Measurements from ENCODE around the gene ZNF532. TPM values are rescaled to one million over a fixed set of nuclear protein-coding genes. Genes with fewer than 3 reads are reported as not detected.
"Not testable (repeated sequence)": the region's sequence is repeated elsewhere in the genome, so short reads cannot be mapped to it uniquely, and the experiment has no call there.

ZNF532 gene
- total RNA-seq, 1 experiment from 2014 or later = 13.5 TPM

DNA sequence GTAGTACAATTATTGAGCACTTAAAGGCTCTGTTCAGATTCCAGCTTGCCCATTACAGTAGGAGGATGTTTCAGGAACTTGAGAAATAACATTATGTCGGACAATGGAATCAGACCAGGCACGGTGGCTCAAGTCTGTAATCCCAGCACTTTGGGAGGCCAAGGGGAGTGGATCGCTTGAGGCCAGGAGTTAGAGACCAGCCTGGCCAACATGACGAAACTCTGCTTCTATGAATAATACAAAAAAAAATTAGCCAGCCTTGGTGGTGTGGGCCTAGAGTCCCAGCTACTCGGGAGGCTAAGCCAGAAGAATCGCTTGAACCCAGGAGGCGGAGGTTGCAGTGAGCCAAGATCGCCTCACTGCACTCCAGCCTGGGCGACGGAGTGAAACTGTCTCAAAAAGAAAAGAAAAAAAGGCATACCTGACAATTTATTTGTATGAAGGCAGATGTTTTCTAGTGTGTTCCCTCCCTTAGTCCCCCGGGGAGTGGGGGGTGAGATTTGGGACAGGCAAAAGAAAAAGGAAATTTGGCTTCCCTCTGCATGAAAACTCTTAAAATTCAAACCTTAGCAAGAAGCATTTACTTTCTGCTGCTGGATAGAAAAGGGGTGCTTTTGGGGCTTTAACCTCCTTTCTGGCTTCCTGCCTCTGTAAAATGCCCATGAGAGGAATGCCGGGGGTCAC lies 13.7 kb upstream of the ZNF532 start:
- no peak for DNase-seq (ENCODE audit: low spot score)

DNA sequence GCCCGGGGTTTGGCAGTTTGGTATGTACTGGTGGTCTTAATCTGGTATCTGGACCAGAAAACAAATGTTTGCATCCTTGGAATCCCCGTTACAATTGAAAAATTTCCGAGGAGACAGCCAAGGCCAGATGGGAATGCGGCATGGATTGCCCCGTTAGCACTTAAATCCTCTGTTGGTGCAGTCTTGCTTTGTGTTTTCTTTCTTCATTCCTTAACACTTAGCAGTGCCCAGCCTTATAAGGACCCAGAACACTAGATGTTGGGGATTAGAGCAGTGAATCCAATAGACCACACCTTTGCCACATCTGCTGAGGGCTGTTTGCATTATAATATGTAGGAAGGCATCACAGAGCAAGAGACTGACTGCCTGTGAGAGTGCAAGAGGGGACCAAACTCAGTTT lies 12.8 kb upstream of the ZNF532 start:
- no peak for DNase-seq (ENCODE audit: low spot score)

DNA sequence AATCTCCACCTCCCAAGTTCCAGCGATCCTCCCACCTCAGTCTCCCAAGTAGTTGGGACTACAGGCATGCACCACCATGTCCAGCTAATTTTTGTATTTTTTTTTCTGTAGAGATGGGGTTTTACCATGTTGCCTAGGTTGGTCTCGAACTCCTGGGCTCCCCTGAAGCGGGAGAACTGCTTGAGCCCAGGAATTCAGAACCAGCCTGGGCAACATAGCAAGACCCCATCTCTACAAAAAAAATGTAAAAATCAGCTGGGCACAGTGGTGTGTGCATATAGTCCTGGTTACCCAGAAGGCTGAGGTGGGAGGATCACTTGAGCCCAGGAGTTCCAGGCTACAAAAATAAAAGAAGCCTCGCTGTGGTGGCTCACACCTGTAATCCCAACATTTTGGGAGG lies 12.0 kb upstream of the ZNF532 start:
- DNase-seq (ENCODE audit: low spot score) = no peak

DNA sequence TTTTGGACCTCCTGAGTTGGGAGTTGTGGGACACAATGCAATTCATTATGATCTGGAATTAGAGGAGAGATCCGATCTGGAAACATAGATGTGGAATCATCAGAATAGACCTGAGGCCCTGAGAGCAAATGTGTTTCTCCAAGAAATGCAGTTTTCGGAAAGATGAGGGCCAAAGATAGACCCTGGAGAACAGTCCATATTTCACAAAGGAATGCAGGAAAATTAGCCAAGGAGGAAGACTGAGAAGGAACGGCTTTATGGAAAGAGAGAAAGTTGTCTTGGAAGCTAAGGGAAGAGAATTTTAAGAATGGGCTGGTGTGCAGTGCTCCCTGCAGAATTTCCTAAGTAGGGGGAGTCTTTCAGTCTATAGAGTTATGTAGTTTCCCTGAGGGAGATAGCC lies 11.1 kb upstream of the ZNF532 start:
- no peak for DNase-seq (ENCODE audit: low spot score)

DNA sequence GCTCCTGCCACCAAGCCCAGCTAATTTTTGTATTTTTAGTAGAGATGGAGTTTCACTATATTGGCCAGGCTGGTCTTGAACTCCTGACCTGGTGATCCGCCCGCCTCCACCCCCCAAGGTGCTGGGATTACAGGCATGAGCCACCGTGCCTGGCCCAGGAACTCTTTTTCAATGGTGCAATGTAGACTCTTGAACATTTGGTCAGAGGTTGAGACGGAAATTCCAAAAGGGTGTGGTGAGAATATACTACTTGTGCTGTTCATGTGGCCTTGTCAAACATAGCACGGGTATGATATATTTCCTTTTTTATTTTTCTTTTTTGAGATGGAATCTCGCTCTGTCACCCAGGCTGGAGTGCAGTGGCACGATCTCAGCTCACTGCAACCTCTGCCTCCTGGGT lies 9.2 kb upstream of the ZNF532 start:
- not testable (repeated sequence) for DNase-seq (ENCODE audit: low spot score)

DNA sequence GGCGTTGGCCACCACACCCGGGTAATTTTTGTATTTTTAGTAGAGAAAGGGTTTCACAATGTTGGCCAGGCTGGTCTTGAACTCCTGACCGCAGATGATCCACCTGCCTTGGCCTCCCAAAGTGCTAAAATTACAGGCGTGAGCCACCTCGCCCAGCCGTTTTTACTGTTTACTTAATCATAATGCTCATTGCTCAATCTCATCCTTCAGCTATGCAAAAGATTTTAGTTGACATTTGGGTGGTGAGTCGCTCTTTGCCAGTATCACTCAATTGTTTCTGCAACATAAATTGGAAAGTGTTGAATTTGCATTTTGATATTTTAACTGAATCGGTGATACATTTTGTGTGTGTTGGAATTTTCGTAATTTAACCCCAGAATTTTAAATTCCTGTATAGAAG lies 7.8 kb upstream of the ZNF532 start:
- DNase-seq (ENCODE audit: low spot score) = peak; percentile 16

DNA sequence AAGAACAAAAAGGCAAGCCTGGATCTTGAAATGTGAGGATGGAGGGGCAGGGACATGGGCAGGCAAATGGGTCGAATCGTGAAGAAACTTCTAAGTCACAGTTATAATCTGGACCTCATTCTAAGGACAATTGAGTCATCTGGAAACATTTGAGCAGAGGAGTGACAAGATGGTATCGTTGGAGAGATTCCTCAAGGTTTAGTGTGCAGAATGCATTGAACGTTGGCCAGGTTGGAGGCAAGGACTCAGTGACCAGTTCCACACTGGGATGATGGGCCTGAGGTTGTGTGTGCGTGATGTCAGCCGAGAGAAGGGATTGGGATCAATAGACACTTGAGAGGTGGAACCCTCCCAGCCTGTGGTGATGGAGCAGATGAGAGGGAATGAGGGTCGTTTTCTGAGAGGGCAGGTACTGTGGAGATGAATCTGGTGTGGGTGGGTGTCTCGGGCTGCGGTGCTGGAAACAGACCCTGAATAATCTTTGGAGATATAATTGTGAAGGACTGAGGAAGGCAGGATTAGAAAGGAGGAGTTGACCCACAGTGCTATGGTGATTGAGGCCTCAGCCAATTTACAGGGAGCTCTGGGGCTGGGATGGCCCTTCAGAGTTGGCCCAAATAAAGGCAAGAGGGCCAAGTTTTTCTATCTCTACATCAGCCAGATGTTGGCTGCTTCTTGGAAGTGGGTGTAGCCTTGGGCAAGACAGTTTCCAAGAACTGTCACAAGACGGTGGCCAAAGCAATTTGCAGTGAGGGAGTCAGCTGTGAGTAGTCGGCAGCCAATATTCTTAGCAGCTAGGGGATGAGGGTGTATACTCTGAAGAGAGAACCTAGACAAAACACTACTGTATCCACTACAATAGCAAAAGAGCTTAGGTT lies 5.8 kb upstream of the ZNF532 start:
- no peak for DNase-seq (ENCODE audit: low spot score)

DNA sequence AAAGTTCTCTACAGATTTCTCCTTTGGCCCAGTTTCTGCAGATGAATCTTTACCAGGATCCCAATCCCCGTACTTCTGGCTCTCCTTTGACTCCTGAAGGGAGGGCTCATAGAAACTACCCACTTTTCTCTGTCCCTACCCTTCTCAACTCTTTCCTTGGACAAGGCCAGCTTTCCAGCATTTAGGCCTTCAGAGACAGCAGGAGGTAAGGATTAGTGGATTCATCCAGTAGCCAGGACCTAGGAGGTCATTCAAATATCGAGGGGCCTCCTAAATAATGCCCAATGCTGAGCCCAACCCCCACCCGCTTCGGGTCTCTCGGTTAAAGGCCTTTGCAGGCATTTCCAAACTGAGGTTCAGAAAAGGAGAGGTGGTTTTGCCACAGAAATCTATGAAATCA lies 4.8 kb upstream of the ZNF532 start:
- DNase-seq (ENCODE audit: low spot score) = no peak

DNA sequence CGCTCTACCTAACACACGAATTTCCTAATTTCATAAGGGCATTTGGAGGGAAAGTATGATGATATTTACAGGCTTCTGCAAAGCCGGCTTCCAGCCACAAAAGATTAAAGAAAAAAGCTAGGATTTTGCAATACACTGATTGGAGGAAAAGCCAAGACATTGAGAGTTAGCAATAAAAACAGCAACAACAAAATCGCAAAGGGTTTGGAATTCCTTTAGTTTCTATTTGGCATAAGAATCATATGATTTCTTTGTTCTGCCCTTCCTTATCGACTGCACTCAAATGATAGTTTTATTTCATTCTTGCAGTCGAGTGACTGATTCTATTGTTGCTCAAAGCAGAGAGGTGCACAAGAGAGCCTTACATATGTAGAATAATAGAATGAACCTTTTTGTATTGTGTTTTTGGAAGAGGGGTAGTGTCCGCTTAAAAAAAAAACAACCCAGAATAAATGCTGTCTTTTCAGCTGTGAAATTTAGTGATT lies 3.9 kb upstream of the ZNF532 start:
- DNase-seq (ENCODE audit: low spot score) = no peak

DNA sequence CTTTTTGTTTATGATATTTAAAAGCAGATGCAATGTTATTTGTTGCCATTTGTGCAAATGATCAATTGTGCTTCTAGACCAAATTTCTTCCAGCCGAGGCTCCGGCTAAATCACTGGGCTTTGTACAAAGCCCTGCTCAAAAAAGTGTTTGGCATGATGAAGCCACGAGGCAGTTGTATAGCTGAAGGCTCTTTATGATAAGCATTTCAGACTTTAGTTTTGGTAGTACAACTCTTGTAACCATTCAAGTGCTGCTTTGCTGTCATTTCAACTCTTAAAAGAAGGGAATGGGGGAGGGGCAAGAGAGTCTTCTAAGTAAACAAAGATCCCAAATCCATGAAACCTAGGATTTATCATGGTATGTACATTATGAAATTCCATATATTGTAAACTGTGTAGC lies 3.3 kb upstream of the ZNF532 start:
- no peak for DNase-seq (ENCODE audit: low spot score)

DNA sequence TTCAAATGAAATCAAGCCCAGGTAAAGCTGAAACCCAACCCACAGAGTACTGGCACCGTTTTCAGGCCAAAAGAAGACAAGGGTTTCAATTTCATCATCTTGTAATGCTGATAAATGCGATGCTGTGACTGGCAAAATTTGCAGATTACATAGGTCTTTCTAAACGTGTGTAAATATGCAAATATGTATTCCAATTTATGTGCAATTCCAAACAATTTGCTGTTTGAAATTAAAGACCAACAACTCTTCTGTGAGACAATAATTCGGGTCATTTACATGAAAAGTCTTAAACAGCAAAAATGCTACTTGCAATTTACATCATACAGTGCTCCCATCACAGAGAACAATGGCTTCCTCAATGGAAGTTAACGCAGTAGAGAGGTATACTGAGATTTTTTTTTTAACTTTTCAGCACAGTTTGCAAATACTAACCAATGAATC lies 2.8 kb upstream of the ZNF532 start:
- no peak for DNase-seq (ENCODE audit: low spot score)

DNA sequence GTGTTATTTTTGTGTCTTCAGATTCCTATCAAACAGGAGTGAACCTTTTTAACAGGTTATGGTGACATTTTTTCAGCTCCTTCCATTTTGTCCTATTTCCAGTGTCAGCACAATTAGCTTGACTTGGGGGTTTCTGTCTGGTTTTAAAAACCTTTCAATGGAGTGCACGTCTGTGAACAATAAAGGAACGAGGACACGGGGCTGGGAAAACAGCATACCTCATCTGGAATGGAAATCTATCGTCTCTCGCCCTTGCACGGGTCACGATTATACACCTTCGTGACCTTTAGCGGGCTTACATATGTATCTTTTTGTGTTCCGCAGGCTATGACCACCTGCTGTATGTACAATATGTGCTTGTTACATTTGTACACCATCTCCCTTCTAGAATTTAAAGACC lies 2.3 kb upstream of the ZNF532 start:
- DNase-seq (ENCODE audit: low spot score) = no peak

DNA sequence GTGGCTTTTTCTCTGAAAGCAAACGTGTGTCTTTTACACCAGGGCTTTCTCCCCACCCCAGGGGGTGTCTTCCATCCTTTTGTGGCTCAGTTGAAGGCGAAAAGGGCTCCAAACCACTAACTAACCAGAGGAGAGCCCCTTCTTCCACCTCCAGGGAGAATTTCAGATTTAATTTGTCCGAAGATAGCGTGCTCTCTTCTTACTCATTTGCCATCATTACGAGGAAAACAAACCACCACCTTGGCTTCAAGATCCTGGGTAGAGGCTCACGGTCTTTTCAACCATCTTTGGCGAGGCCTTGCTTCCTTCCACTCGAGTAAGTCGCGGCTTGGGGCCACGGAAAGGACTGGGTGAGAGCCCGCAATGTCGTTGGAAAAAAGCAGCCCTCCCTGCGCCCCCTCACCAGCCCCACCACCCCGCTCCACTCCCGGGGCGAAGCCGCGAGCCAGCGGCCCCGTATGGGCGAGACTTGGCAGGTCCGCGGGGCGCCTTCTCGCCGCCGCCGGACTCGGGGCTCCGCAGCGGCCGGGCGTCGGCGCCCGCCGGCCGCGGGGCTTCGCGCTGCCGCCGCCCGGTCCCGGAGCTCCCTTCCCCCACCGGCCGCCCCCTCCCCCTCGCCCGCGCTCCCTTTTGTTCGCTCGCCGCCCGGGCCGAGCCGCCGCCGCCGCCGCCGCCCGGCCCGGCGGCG lies 1.7 kb upstream of the ZNF532 start:
- peak; percentile 1 for DNase-seq (ENCODE audit: low spot score)

DNA sequence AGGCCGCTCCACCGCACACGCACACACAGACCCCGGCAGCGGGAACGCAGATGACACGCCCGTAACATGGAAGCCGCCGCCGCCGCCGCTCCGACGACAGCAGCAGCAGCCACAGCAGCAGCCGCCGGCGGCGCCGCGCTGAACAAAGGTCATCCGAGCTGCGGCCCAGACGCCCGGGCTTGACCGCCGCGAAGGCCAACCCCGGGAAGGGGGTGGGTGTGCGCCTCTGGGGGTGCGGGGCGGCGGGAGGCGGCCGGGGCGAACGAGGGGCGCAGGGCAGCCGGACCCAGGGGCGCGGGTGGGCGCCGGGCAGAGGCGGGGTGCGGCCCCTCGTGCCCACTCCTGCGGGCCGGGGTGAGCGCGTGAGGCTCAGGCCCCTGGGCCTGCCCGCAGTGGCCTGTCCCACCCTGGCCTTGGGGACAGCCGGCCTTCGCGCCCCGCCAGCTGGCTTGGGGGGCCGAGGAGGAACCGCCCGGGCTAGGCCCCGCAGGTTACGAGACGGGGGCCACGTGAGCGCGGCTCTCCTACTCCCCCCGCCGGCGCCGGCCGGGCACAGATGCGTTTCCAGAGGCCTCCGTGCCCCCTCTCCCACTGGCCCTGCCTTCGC lies 1.0 kb upstream of the ZNF532 start:
- DNase-seq (ENCODE audit: low spot score) = no peak

DNA sequence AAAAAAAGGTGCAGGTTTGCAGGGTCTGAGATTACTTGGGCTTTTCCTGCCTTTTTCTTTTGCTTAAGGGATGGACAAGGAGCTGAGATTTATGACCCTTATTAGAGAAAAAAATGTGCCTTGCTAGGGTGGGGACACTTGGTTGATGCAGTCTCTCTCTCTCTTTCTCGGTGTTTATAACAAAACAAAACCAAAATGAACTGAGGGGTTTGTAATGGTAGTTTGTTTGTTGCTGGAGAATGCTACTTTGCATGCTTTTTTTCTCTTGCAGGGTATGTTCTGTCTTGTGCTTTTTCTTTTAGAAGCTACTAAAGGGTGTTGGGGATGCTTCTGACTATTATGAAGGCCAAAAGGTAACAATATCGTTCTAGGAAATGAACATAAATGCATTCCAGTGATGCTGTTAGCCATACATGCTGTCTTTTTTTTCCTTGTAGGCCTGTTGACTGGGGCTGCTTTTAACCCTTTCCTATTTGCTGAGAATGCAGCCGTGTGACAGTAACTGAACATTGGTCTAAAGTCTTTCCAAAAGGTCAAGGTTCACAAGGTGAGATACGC lies 435 bp downstream of the ZNF532 start:
- DNase-seq (ENCODE audit: low spot score) = no peak

DNA sequence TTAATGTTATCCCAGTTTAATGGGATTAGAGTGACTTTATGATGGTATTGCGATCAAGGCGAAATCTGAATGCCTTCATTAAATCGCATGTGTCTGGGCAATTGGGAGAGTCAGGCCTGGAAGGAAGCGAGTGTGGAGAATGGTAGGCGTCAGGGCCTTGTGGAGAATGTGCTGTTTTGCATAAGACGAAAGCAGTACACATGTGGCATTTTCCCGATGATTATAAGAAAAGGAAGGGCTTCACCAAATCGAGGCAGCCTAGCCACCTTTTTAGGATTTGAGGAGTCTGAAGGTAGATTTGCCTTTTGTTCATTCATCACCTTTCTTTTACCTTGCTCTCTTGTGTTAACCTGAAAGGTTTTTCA lies 1.0 kb downstream of the ZNF532 start:
- DNase-seq (ENCODE audit: low spot score) = no peak

DNA sequence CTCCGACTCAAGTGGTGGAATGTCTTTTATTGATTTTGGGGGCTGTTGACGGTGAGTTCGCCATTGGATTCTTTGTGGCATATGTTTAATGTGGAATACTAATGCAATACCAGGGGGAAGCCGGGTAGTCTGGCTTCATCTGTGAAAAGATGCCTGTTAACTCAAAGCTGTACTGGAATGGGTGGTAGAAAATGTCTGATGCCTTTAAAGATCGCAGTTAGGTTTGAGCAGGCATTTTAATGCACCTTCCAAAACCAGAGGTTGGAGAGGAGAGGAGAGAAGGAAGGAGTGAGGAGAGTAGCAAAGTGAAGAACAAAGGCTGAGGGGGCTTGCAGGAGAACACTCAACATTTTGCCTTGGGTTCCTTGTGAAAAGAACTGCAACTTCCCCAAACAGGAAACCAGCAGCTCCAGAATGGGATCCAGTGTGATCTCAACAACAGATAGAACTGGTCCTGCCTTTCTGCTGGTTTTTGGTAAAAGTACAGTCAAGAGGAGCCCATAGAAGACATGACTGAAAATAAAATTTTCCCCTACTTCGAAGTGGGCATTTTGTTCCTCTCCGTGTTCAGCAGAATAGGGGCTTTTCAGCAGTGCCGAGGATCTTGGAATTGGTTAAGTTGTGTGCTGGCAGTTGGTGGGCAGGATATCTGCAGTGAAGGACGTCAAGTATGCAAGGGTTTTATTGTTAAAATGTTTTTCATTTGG lies 1.5 kb downstream of the ZNF532 start:
- no peak for DNase-seq (ENCODE audit: low spot score)

DNA sequence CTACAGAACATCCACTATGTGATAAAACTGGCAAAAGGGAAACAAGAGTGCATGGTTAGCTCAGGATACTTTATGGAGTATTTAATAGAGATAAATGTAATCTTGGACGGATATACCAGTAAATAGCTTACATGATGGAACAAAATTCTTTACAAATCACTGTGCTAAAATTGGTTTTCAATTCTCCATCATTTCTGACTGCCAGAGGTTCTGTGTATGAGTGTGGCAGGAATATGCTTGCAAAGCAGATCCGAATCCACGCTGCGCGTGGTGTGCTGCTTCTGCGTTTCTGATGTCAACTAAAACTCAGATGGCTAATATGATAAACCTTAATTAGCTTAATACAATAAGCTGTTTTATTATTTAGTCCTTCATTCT lies 2.1 kb downstream of the ZNF532 start:
- no peak for DNase-seq (ENCODE audit: low spot score)

DNA sequence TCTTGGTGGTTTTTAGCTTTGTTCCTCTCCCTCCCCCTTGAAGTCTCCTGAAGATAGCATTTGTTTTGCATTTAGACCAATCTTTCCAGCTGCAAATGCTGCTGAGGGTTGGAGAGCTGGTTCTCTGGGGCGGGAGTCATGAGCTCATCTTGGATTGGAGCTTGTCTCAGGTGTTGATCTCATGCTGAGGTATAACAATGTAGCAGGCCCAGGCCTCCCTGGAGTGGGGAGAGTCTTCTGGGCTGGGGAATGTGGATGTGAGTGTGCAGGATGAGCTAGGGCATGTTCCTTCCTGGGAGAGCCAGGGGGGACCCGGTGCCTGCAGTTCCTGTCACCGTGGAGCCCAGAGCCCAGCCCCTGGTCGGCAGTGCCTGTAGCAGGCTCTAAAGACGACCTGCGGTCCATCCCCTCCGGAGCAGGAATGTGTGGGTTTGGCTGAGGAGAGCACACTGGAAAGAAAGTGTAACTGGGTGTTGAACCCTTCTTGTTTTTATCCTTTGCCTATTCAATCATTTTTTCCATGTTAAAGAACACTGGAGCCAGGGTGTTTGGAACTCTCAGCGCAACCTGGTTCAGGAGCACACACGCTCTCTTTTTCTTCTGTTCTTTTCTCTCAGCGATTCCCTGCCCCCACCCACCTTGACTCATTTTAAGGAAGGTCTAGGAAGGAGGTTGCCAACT lies 2.7 kb downstream of the ZNF532 start:
- no peak for DNase-seq (ENCODE audit: low spot score)

DNA sequence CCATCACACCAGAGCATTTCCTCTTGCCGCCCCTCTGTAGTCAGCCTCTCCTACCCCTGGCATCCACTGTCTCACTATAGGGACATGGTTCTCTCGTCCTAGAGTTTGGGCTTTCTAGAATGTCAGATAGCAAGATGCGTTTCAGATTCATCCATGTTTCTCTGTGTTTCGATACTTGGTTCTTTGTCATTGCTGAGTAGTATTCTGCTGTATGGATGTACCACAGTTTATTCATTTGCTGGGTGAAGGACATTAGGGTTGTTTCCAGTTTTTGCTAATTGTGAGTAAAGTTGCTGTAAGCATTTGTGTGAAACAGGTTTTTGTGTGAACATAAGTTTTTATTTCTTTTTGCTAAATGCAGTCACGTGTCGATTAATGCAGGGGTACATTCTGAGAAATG lies 3.8 kb downstream of the ZNF532 start:
- no peak for DNase-seq (ENCODE audit: low spot score)

DNA sequence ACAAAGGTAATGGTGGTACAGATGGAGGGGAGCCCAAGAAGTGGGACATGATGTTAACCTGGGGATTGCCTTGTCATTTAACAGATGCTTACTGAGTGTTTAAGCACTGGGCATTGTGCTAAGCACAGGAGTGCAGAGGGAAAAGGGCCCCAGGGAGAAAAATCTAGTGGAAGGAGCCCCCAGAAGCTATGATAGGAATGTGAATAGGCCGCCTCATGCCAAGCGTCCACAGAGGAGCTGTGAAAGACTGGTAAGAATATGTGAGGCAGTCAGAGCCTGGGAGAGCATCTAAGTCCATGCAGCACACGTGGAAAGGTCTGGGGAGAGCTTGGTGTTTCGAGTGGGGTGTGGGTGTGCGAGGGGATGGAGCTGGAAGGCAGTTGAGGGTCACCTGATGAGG lies 5.5 kb downstream of the ZNF532 start:
- no peak for DNase-seq (ENCODE audit: low spot score)
